GM21576 (cell line): ENCODE results near the gene C14orf119.
A peak's percentile ranks its signal among the peaks of the same experiment; 100 is the strongest.

Experiments
- ATAC-seq: cut with Tn5 transposase; IDR thresholded peaks from one replicate; pipeline ENCODE4 v1.9.1; 2021; ENCODE audit warnings: mild to moderate bottlenecking, moderate library complexity; ENCODE audit not compliant: unreplicated experiment

C14orf119 gene

DNA sequence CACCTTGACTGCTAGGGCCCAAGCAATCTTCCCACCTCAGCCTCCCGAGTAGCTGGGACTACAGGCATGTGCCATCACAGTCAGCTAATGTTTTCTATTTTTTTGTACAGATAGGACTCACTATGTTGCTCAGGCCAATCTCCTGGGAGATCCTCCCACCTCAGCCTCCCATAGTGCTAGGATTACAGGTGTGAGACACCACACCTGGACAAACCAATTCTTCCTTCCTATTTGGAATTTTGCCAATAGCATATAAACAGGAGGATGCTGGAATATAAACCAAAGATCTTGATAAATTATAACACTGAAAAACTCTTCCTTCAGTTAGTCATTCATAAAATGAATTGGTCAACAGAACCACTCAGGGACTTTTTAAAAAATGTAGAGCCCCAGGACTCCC lies 8.7 kb upstream of the C14orf119 start:
- ATAC-seq: no peak

DNA sequence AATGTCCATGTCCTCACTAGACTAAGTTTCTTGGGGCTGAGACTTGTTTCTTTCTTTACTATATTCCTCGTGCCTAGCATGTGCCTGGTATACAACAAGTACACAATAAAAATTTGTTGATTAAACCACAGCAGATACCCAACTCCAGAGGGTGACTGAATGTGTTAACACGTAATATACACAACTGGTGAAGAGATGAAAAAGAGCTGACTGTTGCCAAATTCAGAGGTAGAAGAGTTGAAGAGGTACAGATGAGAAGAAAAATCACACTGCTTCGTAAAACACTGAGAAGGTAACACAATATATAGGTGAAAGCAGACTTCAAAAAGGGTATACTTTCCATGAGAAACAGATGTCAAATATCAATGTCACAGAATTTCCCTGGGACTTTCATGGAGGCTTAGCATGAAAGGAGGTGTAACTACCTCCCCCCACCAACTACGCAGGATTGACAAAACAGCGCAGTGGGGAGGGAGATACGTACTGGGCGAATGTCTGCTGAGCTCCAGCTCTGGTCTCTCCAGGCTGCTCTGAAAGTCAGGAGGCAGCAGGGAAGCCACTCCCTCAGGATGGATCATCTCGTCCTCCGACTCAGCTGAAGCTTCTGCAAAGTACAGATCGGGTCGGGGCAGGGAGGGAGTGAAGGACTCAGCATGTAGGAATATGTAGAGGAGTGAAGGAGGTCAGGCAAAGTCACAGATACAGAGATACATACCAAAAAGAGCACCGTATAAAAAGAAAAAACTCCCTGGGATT lies 5.6 kb upstream of the C14orf119 start:
- ATAC-seq: no peak

GRCh38 chr14:23090254-23090636 lies 5.1 kb upstream of the C14orf119 start:
- no peak for ATAC-seq

GRCh38 chr14:23091294-23092225 lies 3.7 kb upstream of the C14orf119 start:
- no peak for ATAC-seq

DNA sequence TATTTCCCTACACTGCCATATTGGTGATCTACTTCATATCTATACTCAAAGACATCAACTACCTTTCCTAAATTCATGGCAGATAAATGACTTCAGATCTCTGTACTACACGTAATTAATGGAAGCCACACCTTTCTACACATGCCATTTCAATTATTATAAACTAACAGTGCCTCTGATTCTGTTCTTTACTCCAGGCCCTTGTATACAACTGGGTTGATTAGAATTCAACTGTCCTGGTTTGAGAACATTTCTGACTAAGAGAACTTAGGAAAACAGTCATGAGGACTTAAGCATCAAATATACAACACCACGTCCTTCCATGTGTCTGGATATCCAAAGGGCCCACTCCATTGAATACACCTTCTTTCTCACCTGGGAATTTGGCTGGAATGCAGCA lies 2.2 kb upstream of the C14orf119 start:
- no peak for ATAC-seq

- no peak for ATAC-seq
These were observed 1.8 kb upstream of the C14orf119 start for GRCh38 chr14:23093526-23093925.

DNA sequence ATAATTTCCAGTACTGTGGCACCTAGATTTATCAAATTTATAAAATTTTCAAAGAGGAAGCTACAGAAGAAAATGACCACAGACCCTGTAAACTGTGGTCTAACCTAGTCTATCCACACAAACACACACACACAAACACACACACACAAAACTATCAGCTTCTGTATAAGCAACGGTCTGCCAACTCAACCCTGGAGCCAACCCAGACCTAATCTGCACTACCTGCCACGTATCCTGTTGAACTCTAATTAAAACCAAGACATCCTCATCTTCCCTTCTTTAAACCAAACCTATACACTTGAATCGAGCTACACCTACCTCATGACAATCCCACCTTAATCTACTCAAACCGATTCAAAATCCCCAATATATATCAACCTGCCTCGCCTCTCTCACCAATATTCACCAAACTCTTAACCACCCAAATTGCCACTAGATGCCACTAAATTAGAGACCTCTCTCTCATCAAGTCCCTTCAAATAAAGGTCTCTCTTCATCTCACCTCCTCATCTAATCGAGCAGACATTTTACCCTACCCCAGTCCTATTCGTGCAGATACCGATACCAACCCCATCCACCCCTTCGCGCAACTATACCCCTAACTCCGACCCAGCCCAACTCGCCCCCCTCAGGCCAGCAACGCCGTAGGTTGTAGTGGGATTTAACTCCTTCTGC lies 1.2 kb upstream of the C14orf119 start:
- ATAC-seq: peak; percentile 21

DNA sequence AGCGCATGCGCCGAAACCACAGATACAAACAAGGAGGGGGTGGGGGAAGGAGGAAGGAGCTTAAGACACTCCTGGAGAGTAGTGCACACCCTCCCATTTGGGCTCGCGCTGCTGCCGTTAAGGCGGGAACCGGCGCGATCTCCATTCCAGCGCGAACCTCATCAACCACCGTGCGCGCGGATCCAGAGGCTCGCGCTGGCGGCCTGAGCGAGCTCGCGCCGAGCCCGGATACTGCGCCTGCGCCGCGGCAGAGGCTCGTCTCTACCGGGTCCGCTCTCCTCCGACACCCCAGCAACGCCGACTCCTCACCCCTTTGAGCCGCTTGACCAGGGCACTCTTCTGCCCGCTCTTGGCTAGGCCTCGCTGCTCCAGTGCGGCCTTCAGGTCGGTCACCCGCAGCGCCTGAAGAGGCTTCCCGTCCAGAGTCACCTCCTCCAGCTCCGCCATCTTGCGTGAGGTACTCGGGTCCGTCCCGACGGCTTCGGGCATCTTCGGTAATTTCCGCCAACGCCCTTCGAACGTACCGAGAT lies 574 bp upstream of the C14orf119 start, which contains the start of gene ACIN1:
ACIN1 (minus strand) TSS at position 471 of the 530 bp plus-strand sequence; CDS start at position 447, 24 bp downstream.
- peak; percentile 25 for ATAC-seq

- ATAC-seq: no peak
These were observed 2.5 kb downstream of the C14orf119 start for GRCh38 chr14:23097786-23098185.

DNA sequence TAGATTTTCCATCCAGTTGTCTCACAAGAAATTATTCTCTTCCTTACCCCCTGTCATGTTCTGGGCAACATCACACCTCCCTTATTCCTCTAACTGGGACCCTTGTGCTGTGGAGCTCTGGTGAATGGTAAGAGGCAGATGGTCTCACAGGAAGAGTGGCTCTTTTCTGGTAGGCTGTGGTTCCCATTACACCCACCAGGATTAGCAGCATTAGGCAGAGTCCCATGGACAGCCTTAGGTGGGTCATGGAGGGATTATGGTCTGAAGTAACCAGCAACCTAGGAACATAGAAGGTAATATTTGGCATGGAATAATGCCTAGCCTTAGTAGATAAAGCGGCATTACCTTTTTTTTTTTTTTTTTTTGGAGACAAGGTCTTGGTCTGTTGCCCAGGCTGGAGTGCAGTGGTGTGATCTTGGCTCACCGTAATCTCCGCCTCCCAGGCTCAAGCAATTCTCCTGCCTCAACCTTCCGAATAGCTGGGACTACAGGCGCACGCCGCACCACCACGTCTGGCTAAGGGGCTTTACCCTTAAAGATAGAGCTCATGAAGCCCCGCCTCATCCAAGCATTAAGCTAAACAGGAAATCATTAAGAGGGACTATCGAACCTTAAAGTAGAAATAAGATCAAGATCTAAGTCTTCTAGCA lies 4.0 kb downstream of the C14orf119 start:
- ATAC-seq: no peak

- no peak for ATAC-seq
These were observed 6.1 kb downstream of the C14orf119 start for GRCh38 chr14:23101213-23101970.

GRCh38 chr14:23101986-23102625 lies 6.8 kb downstream of the C14orf119 start:
- no peak for ATAC-seq

DNA sequence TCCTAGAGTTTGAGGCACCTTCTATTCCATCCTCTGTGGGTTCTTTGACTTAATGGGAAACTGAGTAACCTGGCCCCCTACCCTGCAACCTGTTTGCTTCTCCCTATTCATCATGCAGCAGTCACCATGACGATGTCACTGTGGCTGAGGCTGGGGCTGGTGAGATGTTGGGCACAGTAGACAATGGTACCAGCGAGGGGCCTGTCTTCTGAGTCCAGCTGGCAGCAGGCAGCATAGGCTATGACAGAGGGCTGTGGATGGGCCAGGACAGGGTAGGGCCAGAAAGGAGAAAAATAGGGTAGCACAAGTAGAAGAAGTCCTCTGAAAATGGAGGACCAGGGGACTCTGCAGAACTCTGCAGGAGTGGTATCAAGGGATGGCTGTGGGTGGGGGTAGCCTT lies 7.5 kb downstream of the C14orf119 start:
- ATAC-seq: no peak

DNA sequence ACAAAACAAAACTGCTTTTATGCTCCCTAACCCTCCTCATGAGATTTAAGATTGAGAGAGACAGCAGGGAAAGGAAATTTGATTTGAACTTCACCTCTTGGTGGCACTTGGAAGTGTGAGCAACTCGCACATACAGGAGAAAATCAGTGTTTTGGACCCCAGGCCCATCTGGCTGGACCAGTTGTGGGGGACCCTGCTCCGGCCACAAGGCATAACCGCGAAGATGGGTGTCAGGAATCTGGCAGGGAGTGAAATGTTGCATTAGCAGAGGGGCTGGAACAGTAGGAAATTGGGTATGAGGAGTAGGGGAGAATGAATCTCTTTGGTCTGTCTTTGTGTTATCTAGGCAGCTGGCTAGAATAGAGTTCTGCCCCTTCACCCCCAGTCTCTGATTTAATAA lies 8.3 kb downstream of the C14orf119 start:
- no peak for ATAC-seq

GRCh38 chr14:23104070-23104590 lies 8.8 kb downstream of the C14orf119 start:
- ATAC-seq: no peak

DNA sequence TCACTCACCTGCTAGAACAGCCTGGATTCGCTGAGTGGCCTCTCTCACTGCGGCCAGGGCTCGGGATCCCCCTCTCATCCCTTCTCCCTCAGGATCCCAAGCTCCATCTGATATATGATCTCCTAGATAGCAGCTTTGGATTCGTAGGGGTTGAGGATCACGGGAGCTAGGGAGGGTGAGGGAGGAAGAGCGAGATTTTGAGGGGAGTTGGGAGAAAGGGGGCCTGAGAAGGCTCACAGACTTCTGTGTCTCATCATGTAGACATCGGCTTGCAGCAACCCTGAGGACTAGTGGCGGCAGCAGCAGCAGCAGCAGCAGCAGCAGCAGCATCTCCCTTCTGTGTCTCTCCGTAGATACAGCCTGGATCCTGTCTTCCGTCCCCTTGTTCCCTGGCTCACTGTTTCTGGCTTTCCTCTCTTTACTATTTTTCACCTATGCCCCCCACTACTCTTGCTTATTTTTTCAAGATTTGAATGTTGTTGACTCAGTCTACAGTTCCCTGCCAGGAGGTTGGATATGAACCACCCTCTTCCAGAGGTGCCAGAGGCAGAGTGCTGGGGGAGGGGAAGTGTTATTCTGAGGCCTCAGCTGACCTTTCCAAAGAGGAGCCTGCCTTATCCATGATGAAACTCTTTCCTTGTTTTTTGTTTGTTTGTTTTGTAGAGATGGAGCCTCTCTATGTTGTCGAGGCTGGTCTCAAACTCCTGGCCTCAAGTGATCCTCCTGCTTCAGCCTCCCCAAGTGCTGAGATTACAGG lies 9.5 kb downstream of the C14orf119 start, which contains the start of gene CIROP:
CIROP (minus strand) TSS at position 399 of the 757 bp plus-strand sequence; CDS start at position 330, 69 bp downstream.
- ATAC-seq: no peak

- no peak for ATAC-seq
These were observed 10.1 kb downstream of the C14orf119 start for GRCh38 chr14:23105348-23105824.

DNA sequence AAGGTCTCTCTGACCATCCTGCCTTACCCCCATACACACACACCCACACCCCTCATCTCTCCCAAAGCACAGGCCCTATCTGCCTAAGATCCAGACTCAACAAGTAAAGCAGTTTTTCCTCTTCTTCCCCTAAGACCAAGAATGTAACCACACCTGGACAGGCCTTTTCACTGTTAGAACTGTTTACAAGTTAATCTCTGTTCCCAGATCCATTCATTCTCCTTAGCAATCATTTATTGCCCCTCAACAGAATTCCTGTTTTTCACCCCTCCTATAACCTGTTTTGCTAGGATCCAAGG lies 11.4 kb downstream of the C14orf119 start:
- no peak for ATAC-seq
